ENCODE data around the gene RPN1. TPM values are rescaled to one million over a fixed set of nuclear protein-coding genes. Genes with fewer than 3 reads are reported as not detected.

The RPN1 gene
- total and polyA plus RNA-seq, 2 donors (not counting 3 experiments of a cell fraction or from before 2014, with no cell fraction given): 250 to 266 TPM

- intact Hi-C loops (cut with micrococcal nuclease): no loop called here
- DNase-seq (ENCODE audit: low read depth, low spot score): no peak
- Histone ChIP-seq H3K9ac (replicated peaks; ENCODE audit: extremely low read depth, insufficient read depth, low read length) (no peak overlapping the region), H3K4me2 (ENCODE audit: insufficient read depth, low read length) (no peak overlapping the region), H3K36me3 (ENCODE audit: control insufficient read depth in 2 of 2, extremely low read depth in 1 of 2, insufficient read depth in 2 of 2, low read length in 2 of 2) (no peaks in the 10 kb centered on the region), H3K27me3 (ENCODE audit: control insufficient read depth in 2 of 2, insufficient read depth in 2 of 2, low read length in 2 of 2) (no peaks in the 10 kb centered on the region), H2AFZ (ENCODE audit: low read depth, low read length) (no peak overlapping the region), H3K4me1 (ENCODE audit: control insufficient read depth, extremely low read depth, insufficient read depth, low read length) (peaks cover 5% of the 10 kb centered on the region), H3K27ac (ENCODE audit: insufficient read depth, low read depth, low read length) (no peak overlapping the region), H3K9me3 (replicated peaks; ENCODE audit: control insufficient read depth, insufficient read depth, low read length) (no peaks in the 10 kb centered on the region), H4K20me1 (replicated peaks; ENCODE audit: control insufficient read depth, extremely low read depth, insufficient read depth, low read length) (no peaks in the 10 kb centered on the region), H3K79me2 (ENCODE audit: control insufficient read depth, insufficient read depth, low read length) (no peaks in the 10 kb centered on the region), H3K4me3 (replicated peaks in 1 of 3; ENCODE audit: insufficient read depth in 1 of 3, low read depth in 1 of 3, low read length in 3 of 3) (no peak overlapping the region), H3K9me1 (replicated peaks; ENCODE audit: control insufficient read depth, extremely low read depth, insufficient read depth, low read length) (no peaks in the 10 kb centered on the region)
- CTCF ChIA-PET: interaction anchor here (1.0 to 4.7 kb wide), 7 partner anchors 10 to 511 kb away, joined by 3 to 76 read pairs (median 24); no protein-coding TSS in a partner anchor
- no peak for FAIRE-seq
- POLR2A ChIA-PET: no interaction called here
- TF ChIP-seq POLR2A (IDR thresholded peaks at IDR 0.05; ENCODE audit: low read depth, low read length): no peak
- no peak for TF ChIP-seq FOS (IDR thresholded peaks at IDR 0.05; ENCODE audit: borderline replicate concordance, insufficient read depth, low read length)
- TF ChIP-seq, protein P1, sequence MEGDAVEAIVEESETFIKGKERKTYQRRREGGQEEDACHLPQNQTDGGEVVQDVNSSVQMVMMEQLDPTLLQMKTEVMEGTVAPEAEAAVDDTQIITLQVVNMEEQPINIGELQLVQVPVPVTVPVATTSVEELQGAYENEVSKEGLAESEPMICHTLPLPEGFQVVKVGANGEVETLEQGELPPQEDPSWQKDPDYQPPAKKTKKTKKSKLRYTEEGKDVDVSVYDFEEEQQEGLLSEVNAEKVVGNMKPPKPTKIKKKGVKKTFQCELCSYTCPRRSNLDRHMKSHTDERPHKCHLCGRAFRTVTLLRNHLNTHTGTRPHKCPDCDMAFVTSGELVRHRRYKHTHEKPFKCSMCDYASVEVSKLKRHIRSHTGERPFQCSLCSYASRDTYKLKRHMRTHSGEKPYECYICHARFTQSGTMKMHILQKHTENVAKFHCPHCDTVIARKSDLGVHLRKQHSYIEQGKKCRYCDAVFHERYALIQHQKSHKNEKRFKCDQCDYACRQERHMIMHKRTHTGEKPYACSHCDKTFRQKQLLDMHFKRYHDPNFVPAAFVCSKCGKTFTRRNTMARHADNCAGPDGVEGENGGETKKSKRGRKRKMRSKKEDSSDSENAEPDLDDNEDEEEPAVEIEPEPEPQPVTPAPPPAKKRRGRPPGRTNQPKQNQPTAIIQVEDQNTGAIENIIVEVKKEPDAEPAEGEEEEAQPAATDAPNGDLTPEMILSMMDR (IDR thresholded peaks at IDR 0.05; ENCODE audit: extremely low read depth in 1 of 2, insufficient read depth in 1 of 2, low read depth in 1 of 2, low read length in 2 of 2): no peak
- TF ChIP-seq MAX (IDR thresholded peaks at IDR 0.05; ENCODE audit: insufficient read depth, insufficient read length): no peak
- TF ChIP-seq MYC (IDR thresholded peaks at IDR 0.05; ENCODE audit: low read depth, low read length): no peak
- no peak for TF ChIP-seq POLR2AphosphoS5 (IDR thresholded peaks at IDR 0.05; ENCODE audit: insufficient read depth, low read depth, low read length)
- no peak for TF ChIP-seq GATA2 (IDR thresholded peaks at IDR 0.05; ENCODE audit: insufficient read depth, insufficient read length, low read depth, low read length)
- no peak for TF ChIP-seq JUN (IDR thresholded peaks at IDR 0.05; ENCODE audit: borderline replicate concordance, insufficient read depth, insufficient read length, low read depth)
- no peak for TF ChIP-seq EZH2 (IDR thresholded peaks at IDR 0.05; ENCODE audit: borderline replicate concordance, low read depth, low read length, severe bottlenecking)
- dilution Hi-C loops (cut with MboI; ENCODE audit: extremely low pct_ligation_motif_present, low sequenced_read_pairs): no loop called here
- no TSS peak for BruUV-seq (replicated peaks)
Measured at GRCh38 chr3:128606094-128606493, 44.5 kb downstream of the RPN1 start.
